ENCODE data around the gene CENPQ. TPM values are rescaled to one million over a fixed set of nuclear protein-coding genes. Genes with fewer than 3 reads are reported as not detected.

CENPQ gene
- total and polyA plus RNA-seq, 2 experiments from 2014 or later: 20.2 to 41.5 TPM

GRCh38 chr6:49530141-49530776 is 67.1 kb downstream of the CENPQ start:
- H3K27me3 ChIP-seq (ENCODE audit: insufficient read depth): no peaks in the 10 kb centered on the region
- H4K20me1 ChIP-seq (replicated peaks; ENCODE audit: insufficient read depth): no peaks in the 10 kb centered on the region
- no peak overlapping the region for H3K4me3 ChIP-seq
- H3K27ac Mint-ChIP-seq: no peak overlapping the region
- no peaks in the 10 kb centered on the region for H3K79me2 ChIP-seq (replicated peaks; ENCODE audit: insufficient read depth)
- ATAC-seq: no peak
- no peaks in the 10 kb centered on the region for H3F3A ChIP-seq (replicated peaks; ENCODE audit: low read depth)
- H3K4me1 Mint-ChIP-seq: peaks cover 8% of the 10 kb centered on the region
- no peak overlapping the region for H3K27ac ChIP-seq (ENCODE audit: low read depth)
- H3K36me3 ChIP-seq (ENCODE audit: insufficient read depth): no peaks in the 10 kb centered on the region
- H2AFZ ChIP-seq: no peak overlapping the region
- H3K27me3 Mint-ChIP-seq (ENCODE audit: insufficient read depth, low read depth, poor library complexity): peaks cover 3% of the 10 kb centered on the region
- no peak overlapping the region for H3K4me3 Mint-ChIP-seq
- DNase-seq (ENCODE audit: low spot score): no peak
- no peak overlapping the region for H3K4me2 ChIP-seq
- no peaks in the 10 kb centered on the region for H3K9me2 ChIP-seq (ENCODE audit: insufficient read depth)
- H3K4me1 ChIP-seq (ENCODE audit: insufficient read depth): peaks cover 6% of the 10 kb centered on the region
- TF ChIP-seq ZNF114 (CRISPR knock-in tag; IDR thresholded peaks at IDR 0.05) (no peak), ETS1 (IDR thresholded peaks at IDR 0.05) (no peak), CTCF (conservative IDR thresholded peaks at IDR 0.05; ENCODE audit: low read depth in 2 of 2) (no peak), CREB1 (CRISPR knock-in tag; IDR thresholded peaks at IDR 0.05; ENCODE audit: low read depth) (no peak), JUNB (IDR thresholded peaks at IDR 0.05; ENCODE audit: unreplicated experiment) (no peak), POLR2AphosphoS5 (IDR thresholded peaks at IDR 0.05; ENCODE audit: low read depth) (no peak), EZH2 (IDR thresholded peaks at IDR 0.05; ENCODE audit: low read depth, unreplicated experiment) (no peak), ZNF462 (CRISPR knock-in tag; IDR thresholded peaks at IDR 0.05) (no peak), EZH2phosphoT487 (IDR thresholded peaks at IDR 0.05; ENCODE audit: unreplicated experiment) (no peak), STAT1 (IDR thresholded peaks at IDR 0.05; ENCODE audit: unreplicated experiment) (no peak), REST (IDR thresholded peaks at IDR 0.05; ENCODE audit: unreplicated experiment) (no peak), ZNF331 (CRISPR knock-in tag; IDR thresholded peaks at IDR 0.05; ENCODE audit: low read depth) (no peak), NANOG (IDR thresholded peaks at IDR 0.05; ENCODE audit: borderline replicate concordance) (no peak)
- no peaks in the 10 kb centered on the region for H3K36me3 Mint-ChIP-seq (ENCODE audit: low read depth)
- H3K9me3 Mint-ChIP-seq: no peaks in the 10 kb centered on the region
